Measurements from ENCODE around the gene ZNF74.

Gene ZNF74

GRCh38 chr22:20400606-20401375 lies 6.8 kb downstream of the ZNF74 start:
- Histone ChIP-seq H3K9me3 (no peaks in the 10 kb centered on the region), H3K36me3 (peaks cover 5% of the 10 kb centered on the region; the same call in 1 of the 2 replicates), H3K27me3 (no peaks in the 10 kb centered on the region), H3K4me3 (ENCODE audit: low read depth, low read length) (no peak overlapping the region), H3K4me1 (no peaks in the 10 kb centered on the region)
- DNase-seq: no peak
- no peak for TF ChIP-seq CTCF (IDR thresholded peaks at IDR 0.05; ENCODE audit: low read depth, low read length)

- Histone ChIP-seq H3K4me1 (no peaks in the 10 kb centered on the region), H3K4me3 (ENCODE audit: low read depth, low read length) (no peak overlapping the region), H3K36me3 (peaks cover 11% of the 10 kb centered on the region; the same call in 1 of the 2 replicates), H3K9me3 (no peaks in the 10 kb centered on the region), H3K27me3 (no peaks in the 10 kb centered on the region)
- no peak for TF ChIP-seq CTCF (IDR thresholded peaks at IDR 0.05; ENCODE audit: low read depth, low read length)
- no peak for DNase-seq
Observed at GRCh38 chr22:20401376-20402014, 7.5 kb downstream of the ZNF74 start.

- TF ChIP-seq CTCF (IDR thresholded peaks at IDR 0.05; ENCODE audit: low read depth, low read length): no peak
- Histone ChIP-seq H3K36me3 (peaks cover 16% of the 10 kb centered on the region), H3K27me3 (no peaks in the 10 kb centered on the region), H3K4me3 (ENCODE audit: low read depth, low read length) (no peak overlapping the region), H3K4me1 (no peaks in the 10 kb centered on the region), H3K9me3 (no peaks in the 10 kb centered on the region)
- no peak for DNase-seq
Observed at GRCh38 chr22:20402960-20403778, 9.2 kb downstream of the ZNF74 start.

GRCh38 chr22:20403779-20404140 lies 9.8 kb downstream of the ZNF74 start:
- H3K27me3 ChIP-seq: no peaks in the 10 kb centered on the region
- H3K36me3 ChIP-seq: peaks cover 16% of the 10 kb centered on the region
- DNase-seq: no peak
- no peak overlapping the region for H3K4me3 ChIP-seq (ENCODE audit: low read depth, low read length)
- TF ChIP-seq CTCF (IDR thresholded peaks at IDR 0.05; ENCODE audit: low read depth, low read length): no peak
- H3K4me1 ChIP-seq: no peaks in the 10 kb centered on the region
- H3K9me3 ChIP-seq: no peaks in the 10 kb centered on the region

GRCh38 chr22:20404881-20405280 lies 10.9 kb downstream of the ZNF74 start:
- no peak for DNase-seq
- TF ChIP-seq CTCF (IDR thresholded peaks at IDR 0.05; ENCODE audit: low read depth, low read length): no peak
- Histone ChIP-seq H3K4me3 (ENCODE audit: low read depth, low read length) (no peak overlapping the region), H3K4me1 (no peaks in the 10 kb centered on the region), H3K27me3 (no peaks in the 10 kb centered on the region), H3K36me3 (peaks cover 16% of the 10 kb centered on the region), H3K9me3 (no peaks in the 10 kb centered on the region)

All from BE2C (cell line).